ENCODE results near the gene TNRC6A. TPM values are rescaled to one million over a fixed set of nuclear protein-coding genes. Genes with fewer than 3 reads are reported as not detected.
A peak's percentile ranks its signal among the peaks of the same experiment; 100 is the strongest.

TNRC6A gene
- total and polyA plus RNA-seq, 9 of the 15 experiments (the other 6 are each of a cell fraction or from before 2014, with no cell fraction given): 3.4 to 32.1 (median 26.6) TPM

GRCh38 chr16:24737916-24738594 is 8.6 kb downstream of the TNRC6A start (continued):
- TF ChIP-seq POLR2AphosphoS5 (IDR thresholded peaks at IDR 0.05; ENCODE audit: control insufficient read depth, insufficient read depth, low read depth, low read length) (no peak), MTF1 (CRISPR knock-in tag; IDR thresholded peaks at IDR 0.05; ENCODE audit: borderline replicate concordance) (no peak), CTCFL (IDR thresholded peaks at IDR 0.05; ENCODE audit: borderline replicate concordance, insufficient read depth, low read depth, low read length, poor library complexity, severe bottlenecking) (no peak), ZNF75A (CRISPR knock-in tag; IDR thresholded peaks at IDR 0.05) (no peak), MBD2 (IDR thresholded peaks at IDR 0.05; ENCODE audit: borderline replicate concordance, low read depth) (no peak), NCOR1 (IDR thresholded peaks at IDR 0.05) (0 out of 2 replicates have a peak, but pooled peaks have one; percentile 27), ZNF589 (CRISPR knock-in tag; IDR thresholded peaks at IDR 0.05; ENCODE audit: low read depth) (no peak), ZBTB5 (IDR thresholded peaks at IDR 0.05) (no peak), ARID1B (IDR thresholded peaks at IDR 0.05) (0 out of 2 replicates have a peak, but pooled peaks have one; percentile 12), MTA2 (IDR thresholded peaks at IDR 0.05; ENCODE audit: low read depth) (no peak), SP1 (CRISPR knock-in tag; IDR thresholded peaks at IDR 0.05) (no peak), EP300 (IDR thresholded peaks at IDR 0.05; ENCODE audit: low read length) (peak; percentile 6; the same call in 1 of the 2 replicates), POLR2H (tag; IDR thresholded peaks at IDR 0.05; ENCODE audit: low read depth) (no peak), ZNF232 (CRISPR knock-in tag; IDR thresholded peaks at IDR 0.05) (no peak), CEBPB (tag; IDR thresholded peaks at IDR 0.05) (peak; percentile 84), GATAD2B (IDR thresholded peaks at IDR 0.05; ENCODE audit: borderline replicate concordance) (no peak), CLOCK (CRISPR knock-in tag; IDR thresholded peaks at IDR 0.05; ENCODE audit: borderline replicate concordance) (no peak), CEBPG (CRISPR knock-in tag; IDR thresholded peaks at IDR 0.05) (no peak), CEBPG (tag; conservative IDR thresholded peaks at IDR 0.05 in 1 of 2, IDR thresholded peaks at IDR 0.05 in 1 of 2) (peak in 1 of 2 experiments; percentile 54; a peak in 2 of 4 replicates), NFIC (IDR thresholded peaks at IDR 0.05) (peak; percentile 70), PKNOX1 (IDR thresholded peaks at IDR 0.05) (peak; percentile 95)
